Right lobe of liver (tissue), 6 donors: ENCODE data around the gene FCHSD1. TPM values are rescaled to one million over a fixed set of nuclear protein-coding genes. Genes with fewer than 3 reads are reported as not detected.

Source experiments
- ATAC-seq, 4 donors: fragments of 200-7000 bp; cut with Tn5 transposase; one replicate each; pipeline ENCODE4 v1.9.1; 2020; ENCODE audit warnings: mild to moderate bottlenecking in 4 of 4, moderate library complexity in 4 of 4
- DNase-seq, 3 donors: peaks; one replicate each; pipeline ENCODE4 v3.0.0-alpha.2; 2020
- H3K27ac ChIP-seq, 3 donors: fragments of 200-600 bp; one replicate each; pipeline ENCODE4 v1.8.0; 2022
- H3K27me3 ChIP-seq, 2 donors: fragments of 200-600 bp; one replicate each; pipeline ENCODE4 v1.8.0; 2022
- H3K36me3 ChIP-seq, 4 donors: fragments of 200-600 bp; sonication (generic) in 1 of 4; one replicate each; pipeline versions ENCODE4 v1.5.1 to v1.8.0; 2017 to 2022; ENCODE audit warnings: control low read depth in 1 of 4
- H3K4me1 ChIP-seq, 4 donors: fragments of 200-600 bp; sonication (generic) in 1 of 4; one replicate each; pipeline versions ENCODE4 v1.5.1 to v1.8.0; 2017 to 2022; ENCODE audit warnings: control low read depth in 1 of 4
- H3K4me3 ChIP-seq, 3 donors: fragments of 200-600 bp; one replicate each; pipeline ENCODE4 v1.8.0; 2022
- H3K9me3 ChIP-seq, 4 donors: fragments of 200-600 bp; sonication (generic) in 1 of 4; one replicate each; pipeline versions ENCODE4 v1.5.1 to v1.8.0; 2017 to 2022; ENCODE audit warnings: control low read depth in 1 of 4
- POLR2A ChIP-seq: fragments of 450-650 bp; IDR thresholded peaks from one replicate; pipeline ENCODE4 v1.6.1; 2017; ENCODE audit warnings: antibody characterized with exemption, mild to moderate bottlenecking
- WGBS: methylation state at CpG from one replicate; pipeline ENCODE4 v1.1.6; 2018; ENCODE audit warnings: low coverage, low lambda C conversion rate; ENCODE audit not compliant: insufficient coverage; ENCODE audit errors: missing lambda C conversion rate; 5-methylcytosine and 5-hydroxymethylcytosine counted together
- intact Hi-C, 2 donors: fragments of 100-400 bp; cut with DNase I; formaldehyde crosslinking; loops; one replicate each; pipeline versions ENCODE4 v1.11.2 to v1.14.1; 2022
- total RNA-seq, 6 experiments: library from RNA; depleted of rRNA in 2 of 6; stranded (reverse); fragments of >200 nt in 2 of 6; fragmentation: NEBNext Ultra II Directional in 3 of 6; extraction: Animal tissue kit (Norgen Biotek cat#: 25700) in 3 of 6; gene quantifications; one replicate each; pipeline versions ENCODE4 v1.1.0 to v1.2.4, GENCODE V29; 2016 to 2023
- TF ChIP-seq, protein P1 (sequence below), 4 donors: fragments of 200-600 bp in 3 of 4; fragments of 450-650 bp in 1 of 4; IDR thresholded peaks; one replicate each; pipeline versions ENCODE4 v1.5.1 to v1.8.0; 2016 to 2022; ENCODE audit warnings: antibody characterized with exemption in 4 of 4, mild to moderate bottlenecking in 2 of 4
- donor health status: DM: no; HTN: yes; CAD: no.
- donor health status: DM: no; HTN: no; CAD: no.
- donor health status: DM: no; HTN: no; CAD: no.
- donor health status: DM: no; HTN: yes; CAD: no.
- donor health status: DM: no; HTN: yes; CAD: no.

FCHSD1 gene
- total RNA-seq, 6 experiments from 2014 or later = 0.77 to 6.4 (median 3.3) TPM

- no peaks in the 10 kb centered on the region for H3K9me3 ChIP-seq
- intact Hi-C loops = no loop called here
- DNase-seq (no peak), ATAC-seq (no peak)
- no peak overlapping the region for H3K27ac ChIP-seq
- H3K27me3 ChIP-seq = no peaks in the 10 kb centered on the region
- TF ChIP-seq, protein P1, sequence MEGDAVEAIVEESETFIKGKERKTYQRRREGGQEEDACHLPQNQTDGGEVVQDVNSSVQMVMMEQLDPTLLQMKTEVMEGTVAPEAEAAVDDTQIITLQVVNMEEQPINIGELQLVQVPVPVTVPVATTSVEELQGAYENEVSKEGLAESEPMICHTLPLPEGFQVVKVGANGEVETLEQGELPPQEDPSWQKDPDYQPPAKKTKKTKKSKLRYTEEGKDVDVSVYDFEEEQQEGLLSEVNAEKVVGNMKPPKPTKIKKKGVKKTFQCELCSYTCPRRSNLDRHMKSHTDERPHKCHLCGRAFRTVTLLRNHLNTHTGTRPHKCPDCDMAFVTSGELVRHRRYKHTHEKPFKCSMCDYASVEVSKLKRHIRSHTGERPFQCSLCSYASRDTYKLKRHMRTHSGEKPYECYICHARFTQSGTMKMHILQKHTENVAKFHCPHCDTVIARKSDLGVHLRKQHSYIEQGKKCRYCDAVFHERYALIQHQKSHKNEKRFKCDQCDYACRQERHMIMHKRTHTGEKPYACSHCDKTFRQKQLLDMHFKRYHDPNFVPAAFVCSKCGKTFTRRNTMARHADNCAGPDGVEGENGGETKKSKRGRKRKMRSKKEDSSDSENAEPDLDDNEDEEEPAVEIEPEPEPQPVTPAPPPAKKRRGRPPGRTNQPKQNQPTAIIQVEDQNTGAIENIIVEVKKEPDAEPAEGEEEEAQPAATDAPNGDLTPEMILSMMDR (IDR thresholded peaks at IDR 0.05) = no peak
- TF ChIP-seq POLR2A = no peak
- H3K4me1 ChIP-seq = peaks cover 0 to 6% (median under 1%) of the 10 kb centered on the region in 4 donors
- no peaks in the 10 kb centered on the region for H3K36me3 ChIP-seq
- no peak overlapping the region for H3K4me3 ChIP-seq
These were observed 26.2 kb upstream of the FCHSD1 start for GRCh38 chr5:141677415-141677814.

DNA sequence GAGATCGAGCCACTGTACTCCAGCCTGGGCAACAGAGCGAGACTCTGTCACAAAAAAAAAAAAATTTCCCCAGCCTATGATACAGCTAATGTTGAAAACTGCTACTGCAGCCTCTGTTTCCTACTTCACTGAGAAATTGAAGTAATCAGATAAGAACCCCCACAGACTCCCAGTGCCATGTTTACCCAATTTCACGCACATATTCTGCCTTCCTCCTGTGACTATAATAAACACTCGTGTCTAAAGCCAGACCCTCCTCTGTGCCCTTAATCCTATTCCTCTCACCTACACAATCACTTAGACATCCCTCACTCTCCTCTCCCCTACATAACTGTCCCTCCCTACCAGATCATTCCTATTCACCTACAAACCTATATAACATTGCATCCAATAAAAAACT lies 24.5 kb upstream of the FCHSD1 start:
- H3K4me3 ChIP-seq = no peak overlapping the region
- TF ChIP-seq POLR2A = no peak
- TF ChIP-seq, protein P1 (IDR thresholded peaks at IDR 0.05) = no peak
- no peaks in the 10 kb centered on the region for H3K9me3 ChIP-seq
- intact Hi-C loops = no loop called here
- no peaks in the 10 kb centered on the region for H3K4me1 ChIP-seq
- no peak overlapping the region for H3K27ac ChIP-seq
- no peak for ATAC-seq
- H3K27me3 ChIP-seq = no peaks in the 10 kb centered on the region
- DNase-seq = no peak
- no peaks in the 10 kb centered on the region for H3K36me3 ChIP-seq
- 83% methylated on average over 4 of the region's 4 CpGs for WGBS

GRCh38 chr5:141674747-141675146 lies 23.5 kb upstream of the FCHSD1 start:
- H3K36me3 ChIP-seq = no peaks in the 10 kb centered on the region
- no peak for ATAC-seq
- TF ChIP-seq, protein P1 (IDR thresholded peaks at IDR 0.05) = no peak
- no peak for TF ChIP-seq POLR2A
- intact Hi-C loops = no loop called here
- no peak for DNase-seq
- no peaks in the 10 kb centered on the region for H3K27me3 ChIP-seq
- WGBS = 66% methylated on average over 5 of the region's 5 CpGs
- H3K27ac ChIP-seq = no peak overlapping the region
- no peak overlapping the region for H3K4me3 ChIP-seq
- no peaks in the 10 kb centered on the region for H3K9me3 ChIP-seq
- H3K4me1 ChIP-seq = no peaks in the 10 kb centered on the region

DNA sequence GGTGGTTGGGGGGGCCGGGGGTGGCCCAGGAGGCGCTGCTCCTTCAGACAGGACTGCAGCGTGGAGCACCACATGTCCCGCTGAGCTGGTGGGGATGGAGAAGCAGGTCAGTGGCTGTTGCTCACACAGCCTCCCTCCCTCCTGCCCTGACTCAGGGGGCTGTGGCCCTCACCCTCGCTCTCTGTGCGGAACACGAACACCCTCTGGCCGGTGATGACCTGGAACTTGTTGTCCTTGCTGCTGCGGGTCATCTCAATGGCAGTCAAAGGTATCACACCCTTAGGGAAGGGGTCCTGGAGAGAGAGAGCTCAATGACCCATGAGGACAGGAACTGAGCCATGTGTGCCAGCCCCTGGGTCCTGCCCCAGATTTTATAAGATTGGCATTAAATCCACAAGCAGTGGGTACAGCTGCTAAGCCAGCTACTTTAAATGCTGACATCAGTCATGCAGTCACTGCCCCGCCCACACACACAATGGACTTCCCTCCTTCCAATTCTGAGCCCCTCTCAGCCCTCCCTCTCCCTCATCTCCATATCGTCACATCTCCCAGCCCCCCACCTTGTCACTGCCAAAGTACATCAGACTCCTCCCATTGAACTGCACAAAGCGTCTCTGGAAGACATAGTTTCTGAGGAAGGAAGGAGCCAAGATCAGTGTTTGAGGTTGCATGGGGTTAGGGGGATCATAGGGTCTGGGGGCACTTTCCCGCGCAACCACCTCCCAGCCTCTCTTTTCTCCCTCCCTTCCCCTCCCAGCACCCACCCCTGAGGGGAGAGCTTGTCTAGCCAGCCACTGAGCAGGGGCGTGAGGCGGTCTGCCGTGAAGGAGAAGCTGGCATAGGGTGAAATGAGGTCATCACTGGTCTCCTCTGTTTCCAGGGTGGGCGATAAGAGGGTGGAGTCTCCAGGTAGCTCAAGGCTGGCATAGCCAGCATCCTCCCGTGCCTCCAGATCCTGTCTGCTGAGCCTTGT lies 21.9 kb upstream of the FCHSD1 start:
- TF ChIP-seq, protein P1 (IDR thresholded peaks at IDR 0.05) = no peak
- TF ChIP-seq POLR2A = no peak
- intact Hi-C loops = no loop called here
- ATAC-seq (no peak), DNase-seq (no peak)
- H3K27me3 ChIP-seq = no peaks in the 10 kb centered on the region
- 52% methylated on average over 6 of the region's 19 CpGs for WGBS
- H3K9me3 ChIP-seq = no peaks in the 10 kb centered on the region
- H3K36me3 ChIP-seq = no peaks in the 10 kb centered on the region
- H3K4me1 ChIP-seq = peaks cover 0 to 14% (median 4%) of the 10 kb centered on the region in 4 donors
- no peak overlapping the region for H3K27ac ChIP-seq
- H3K4me3 ChIP-seq = no peak overlapping the region
